Mesothelial cell of epicardium (in vitro differentiated cells): Measurements from ENCODE around the gene TSFM. TPM values are rescaled to one million over a fixed set of nuclear protein-coding genes. Genes with fewer than 3 reads are reported as not detected.

Source experiments
- DNase-seq, 2 experiments: peaks; one replicate each; pipeline ENCODE4 v3.0.0; 2021; ENCODE audit warnings: low spot score in 2 of 2; ENCODE audit not compliant: unreplicated experiment in 2 of 2
- H3K27ac Mint-ChIP-seq: 2 replicates; pipeline ENCODE4 v1.8.0; 2021; ENCODE audit warnings: mixed read lengths
- H3K27me3 Mint-ChIP-seq: 2 replicates; pipeline ENCODE4 v1.8.0; 2021; ENCODE audit warnings: low read depth, mixed read lengths
- H3K36me3 Mint-ChIP-seq: 2 replicates; pipeline ENCODE4 v1.8.0; 2021; ENCODE audit warnings: mixed read lengths
- H3K4me1 Mint-ChIP-seq: 2 replicates; pipeline ENCODE4 v1.8.0; 2021; ENCODE audit warnings: mixed read lengths
- H3K4me3 Mint-ChIP-seq: 2 replicates; pipeline ENCODE4 v1.8.0; 2021; ENCODE audit warnings: mild to moderate bottlenecking, moderate library complexity, mixed read lengths
- H3K9me3 Mint-ChIP-seq: 2 replicates; pipeline ENCODE4 v1.8.0; 2021; ENCODE audit warnings: mixed read lengths
- total RNA-seq: library from RNA; stranded (reverse); gene quantifications from 3 replicates; pipeline ENCODE4 v1.2.1, GENCODE V29; 2021
- TF ChIP-seq, protein P1 (sequence below): fragments of 200-600 bp; sonication (generic); IDR thresholded peaks from one replicate; pipeline ENCODE4 v1.5.0; 2021; ENCODE audit warnings: antibody characterized with exemption; ENCODE audit not compliant: unreplicated experiment

The TSFM gene
- total RNA-seq, 1 donor from 2014 or later, result 23.4 TPM

- Mint-ChIP-seq H3K27me3 (peaks cover 42% of the 10 kb centered on the region), H3K9me3 (no peaks in the 10 kb centered on the region), H3K4me3 (peak overlapping the region; percentile 94), H3K36me3 (peaks cover 23% of the 10 kb centered on the region), H3K4me1 (peaks cover 17% of the 10 kb centered on the region), H3K27ac (peak overlapping the region; percentile 99)
- DNase-seq, result no peak
- TF ChIP-seq, protein P1, sequence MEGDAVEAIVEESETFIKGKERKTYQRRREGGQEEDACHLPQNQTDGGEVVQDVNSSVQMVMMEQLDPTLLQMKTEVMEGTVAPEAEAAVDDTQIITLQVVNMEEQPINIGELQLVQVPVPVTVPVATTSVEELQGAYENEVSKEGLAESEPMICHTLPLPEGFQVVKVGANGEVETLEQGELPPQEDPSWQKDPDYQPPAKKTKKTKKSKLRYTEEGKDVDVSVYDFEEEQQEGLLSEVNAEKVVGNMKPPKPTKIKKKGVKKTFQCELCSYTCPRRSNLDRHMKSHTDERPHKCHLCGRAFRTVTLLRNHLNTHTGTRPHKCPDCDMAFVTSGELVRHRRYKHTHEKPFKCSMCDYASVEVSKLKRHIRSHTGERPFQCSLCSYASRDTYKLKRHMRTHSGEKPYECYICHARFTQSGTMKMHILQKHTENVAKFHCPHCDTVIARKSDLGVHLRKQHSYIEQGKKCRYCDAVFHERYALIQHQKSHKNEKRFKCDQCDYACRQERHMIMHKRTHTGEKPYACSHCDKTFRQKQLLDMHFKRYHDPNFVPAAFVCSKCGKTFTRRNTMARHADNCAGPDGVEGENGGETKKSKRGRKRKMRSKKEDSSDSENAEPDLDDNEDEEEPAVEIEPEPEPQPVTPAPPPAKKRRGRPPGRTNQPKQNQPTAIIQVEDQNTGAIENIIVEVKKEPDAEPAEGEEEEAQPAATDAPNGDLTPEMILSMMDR, result no peak
Observed at GRCh38 chr12:57744194-57744776, 38.3 kb upstream of the TSFM start.

DNA sequence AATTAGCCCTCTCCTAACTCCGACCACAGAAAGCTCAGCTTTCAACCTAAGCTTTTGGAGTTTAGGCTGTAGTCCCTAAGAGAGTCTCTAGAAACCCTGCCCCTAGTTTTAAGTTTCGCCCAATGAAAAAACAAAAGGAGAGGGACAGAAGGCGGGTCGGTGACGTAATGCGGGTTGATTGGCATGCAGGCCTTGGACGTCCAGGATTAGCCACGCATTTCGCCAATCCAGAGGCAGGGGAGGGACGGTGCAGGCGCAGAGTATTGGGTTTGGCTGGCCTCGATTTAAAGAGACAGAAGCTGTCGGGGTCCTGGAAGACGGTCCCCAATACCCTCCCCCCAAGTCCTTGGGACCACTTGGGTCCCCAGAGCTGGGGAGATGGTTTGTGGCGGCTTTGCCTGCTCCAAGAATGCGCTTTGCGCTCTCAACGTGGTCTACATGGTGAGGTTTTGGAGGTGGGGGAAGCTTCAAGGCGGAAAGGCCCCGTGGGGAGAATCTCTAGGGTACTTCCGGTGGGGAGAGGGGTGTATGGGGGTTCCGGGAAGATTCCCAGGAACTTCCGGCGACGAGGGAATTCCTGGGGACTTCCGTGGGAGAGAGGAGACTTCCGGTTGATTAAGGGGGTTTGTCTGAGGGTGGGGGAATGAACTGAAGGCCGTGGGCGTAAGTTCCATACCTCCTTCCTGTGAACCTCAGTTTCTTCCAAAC, 37.7 kb upstream of the TSFM start, which contains the start of gene TSPAN31:
TSS of gene TSPAN31 (plus strand) at position 263 of the 708 bp plus-strand sequence. CDS start at position 379, 116 bp downstream.
- Mint-ChIP-seq H3K4me3 (peak within 1 kb of the TSS; percentile 94), H3K27me3 (peaks cover 36% of the 10 kb centered on the region), H3K36me3 (peaks cover 24% of the 10 kb centered on the region), H3K4me1 (peaks cover 16% of the 10 kb centered on the region), H3K27ac (peak within 1 kb of the TSS; percentile 99), H3K9me3 (no peaks in the 10 kb centered on the region)
- TF ChIP-seq, protein P1, result no peak
- peak; percentile 91 for DNase-seq

DNA sequence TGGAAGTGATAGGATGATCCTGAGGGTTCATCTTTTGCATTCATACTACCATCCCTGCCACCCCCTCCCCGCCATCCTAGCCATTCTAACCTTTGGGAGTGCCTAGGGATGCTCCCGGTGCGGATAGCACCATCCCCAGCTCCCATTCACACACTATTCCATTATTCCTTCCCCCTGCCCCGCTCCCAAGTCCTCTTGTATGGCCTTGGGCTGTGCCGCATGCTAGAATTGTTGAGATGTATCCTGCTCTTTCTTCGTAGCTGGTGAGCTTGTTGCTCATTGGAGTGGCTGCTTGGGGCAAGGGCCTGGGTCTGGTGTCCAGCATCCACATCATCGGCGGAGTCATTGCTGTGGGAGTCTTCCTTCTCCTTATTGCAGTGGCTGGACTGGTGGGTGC, 37.1 kb upstream of the TSFM start:
- peaks cover 31% of the 10 kb centered on the region for H3K27me3 Mint-ChIP-seq
- peaks cover 29% of the 10 kb centered on the region for H3K36me3 Mint-ChIP-seq
- peak overlapping the region; percentile 99 for H3K27ac Mint-ChIP-seq
- peak overlapping the region; percentile 94 for H3K4me3 Mint-ChIP-seq
- no peak for DNase-seq
- no peaks in the 10 kb centered on the region for H3K9me3 Mint-ChIP-seq
- TF ChIP-seq, protein P1, result no peak
- H3K4me1 Mint-ChIP-seq, result peaks cover 16% of the 10 kb centered on the region

GRCh38 chr12:57746025-57746424, 36.6 kb upstream of the TSFM start:
- peaks cover 22% of the 10 kb centered on the region for H3K4me1 Mint-ChIP-seq
- peak overlapping the region; percentile 99 for H3K27ac Mint-ChIP-seq
- TF ChIP-seq, protein P1, result no peak
- H3K4me3 Mint-ChIP-seq, result peak overlapping the region; percentile 94
- H3K27me3 Mint-ChIP-seq, result peaks cover 26% of the 10 kb centered on the region
- peaks cover 34% of the 10 kb centered on the region for H3K36me3 Mint-ChIP-seq
- no peak for DNase-seq
- no peaks in the 10 kb centered on the region for H3K9me3 Mint-ChIP-seq

GRCh38 chr12:57749061-57749460, 33.5 kb upstream of the TSFM start:
- Mint-ChIP-seq H3K27me3 (peaks cover 18% of the 10 kb centered on the region), H3K27ac (no peak overlapping the region), H3K36me3 (peaks cover 38% of the 10 kb centered on the region)

More at GRCh38 chr12:57749061-57749460, 33.5 kb upstream of the TSFM start:
- Mint-ChIP-seq H3K9me3 (no peaks in the 10 kb centered on the region), H3K4me1 (peaks cover 43% of the 10 kb centered on the region), H3K4me3 (no peak overlapping the region)
- DNase-seq, result no peak
- TF ChIP-seq, protein P1, result no peak
